Vagina (tissue), 2 donors: ENCODE results near the gene ACSF3. TPM values are rescaled to one million over a fixed set of nuclear protein-coding genes. Genes with fewer than 3 reads are reported as not detected.

ENCODE experiments used
- DNase-seq, 2 donors: peaks; one replicate each; pipeline ENCODE4 v3.0.0-alpha.2; 2017; ENCODE audit errors: extremely low spot score in 2 of 2
- H3K27ac ChIP-seq: fragments of 200-600 bp; sonication (generic); one replicate; pipeline ENCODE4 v1.5.1; 2019
- H3K27me3 ChIP-seq: fragments of 200-600 bp; sonication (generic); one replicate; pipeline ENCODE4 v1.5.1; 2019
- H3K36me3 ChIP-seq, 2 donors: fragments of 200-600 bp; sonication (generic); one replicate each; pipeline ENCODE4 v1.5.1; 2017 to 2019
- H3K4me1 ChIP-seq: fragments of 200-600 bp; sonication (generic); one replicate; pipeline ENCODE4 v1.5.1; 2019
- H3K4me3 ChIP-seq, 2 donors: fragments of 200-600 bp; sonication (generic); 1 replicate in 1 of 2; 2 replicates in 1 of 2; pipeline ENCODE4 v1.5.1; 2016 to 2019
- H3K9me3 ChIP-seq: fragments of 200-600 bp; sonication (generic); one replicate; pipeline ENCODE4 v1.5.1; 2019
- POLR2A ChIP-seq, 2 donors: fragments of 450-650 bp; IDR thresholded peaks; one replicate each; pipeline ENCODE4 v1.6.1; 2017; ENCODE audit warnings: antibody characterized with exemption in 2 of 2, mild to moderate bottlenecking in 2 of 2, moderate library complexity in 2 of 2
- POLR2AphosphoS5 ChIP-seq, 2 donors: sonication (generic); formaldehyde crosslinking; IDR thresholded peaks; one replicate each; pipeline ENCODE4 v1.9.0; 2017; ENCODE audit warnings: antibody characterized with exemption in 2 of 2, mild to moderate bottlenecking in 2 of 2, low read depth in 1 of 2; ENCODE audit not compliant: insufficient read depth in 1 of 2
- intact Hi-C: fragments of 100-400 bp; cut with DNase I; formaldehyde crosslinking; loops from one replicate; pipeline ENCODE4 v1.15.1; 2023
- total RNA-seq: library from RNA; depleted of rRNA; stranded (reverse); fragments of >200 nt; gene quantifications from one replicate; pipeline ENCODE4 v1.2.3, GENCODE V29; 2016
- TF ChIP-seq, protein P1 (sequence below), 3 experiments: fragments of 450-650 bp in 2 of 3; fragments of 200-600 bp in 1 of 3; sonication (generic) in 1 of 3; IDR thresholded peaks; one replicate each; pipeline ENCODE4 v1.5.1; 2017 to 2019; ENCODE audit warnings: antibody characterized with exemption in 3 of 3, mild to moderate bottlenecking in 2 of 3, moderate library complexity in 2 of 3

Gene ACSF3
- total RNA-seq, 1 donor from 2014 or later: 23.3 TPM

DNA sequence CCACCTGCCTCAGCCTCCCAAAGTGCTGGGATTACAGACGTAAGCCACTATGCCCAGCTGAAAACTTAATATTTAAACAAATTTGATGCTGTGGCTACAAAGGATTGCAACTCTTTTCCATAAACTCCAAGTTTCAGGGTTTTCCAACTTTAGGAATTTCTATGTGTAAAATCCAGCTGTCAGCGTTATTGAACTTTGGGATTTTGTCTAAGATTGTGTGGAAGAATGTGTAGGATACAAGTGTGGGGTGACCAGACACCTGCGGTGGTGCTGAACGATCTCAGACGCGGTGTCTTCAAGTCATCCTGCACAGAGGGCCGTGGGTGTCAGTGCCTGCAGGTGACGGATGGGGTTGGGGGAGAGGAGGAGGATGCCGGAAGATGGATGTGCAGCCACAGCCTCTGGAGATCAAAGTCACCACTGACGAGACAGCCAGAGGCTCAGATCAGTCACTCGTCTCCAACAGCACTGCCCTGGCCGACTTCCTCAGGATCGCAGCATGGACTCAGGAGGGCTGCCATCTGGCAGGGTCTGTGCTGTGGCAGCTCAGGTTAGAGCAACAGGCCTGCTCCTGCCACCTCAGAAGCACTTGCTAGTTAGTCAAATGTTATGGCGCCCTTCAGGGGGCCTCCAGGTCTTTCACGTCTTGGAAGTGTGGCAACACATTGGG is 13.0 kb downstream of the ACSF3 start:
- TF ChIP-seq, protein P1, sequence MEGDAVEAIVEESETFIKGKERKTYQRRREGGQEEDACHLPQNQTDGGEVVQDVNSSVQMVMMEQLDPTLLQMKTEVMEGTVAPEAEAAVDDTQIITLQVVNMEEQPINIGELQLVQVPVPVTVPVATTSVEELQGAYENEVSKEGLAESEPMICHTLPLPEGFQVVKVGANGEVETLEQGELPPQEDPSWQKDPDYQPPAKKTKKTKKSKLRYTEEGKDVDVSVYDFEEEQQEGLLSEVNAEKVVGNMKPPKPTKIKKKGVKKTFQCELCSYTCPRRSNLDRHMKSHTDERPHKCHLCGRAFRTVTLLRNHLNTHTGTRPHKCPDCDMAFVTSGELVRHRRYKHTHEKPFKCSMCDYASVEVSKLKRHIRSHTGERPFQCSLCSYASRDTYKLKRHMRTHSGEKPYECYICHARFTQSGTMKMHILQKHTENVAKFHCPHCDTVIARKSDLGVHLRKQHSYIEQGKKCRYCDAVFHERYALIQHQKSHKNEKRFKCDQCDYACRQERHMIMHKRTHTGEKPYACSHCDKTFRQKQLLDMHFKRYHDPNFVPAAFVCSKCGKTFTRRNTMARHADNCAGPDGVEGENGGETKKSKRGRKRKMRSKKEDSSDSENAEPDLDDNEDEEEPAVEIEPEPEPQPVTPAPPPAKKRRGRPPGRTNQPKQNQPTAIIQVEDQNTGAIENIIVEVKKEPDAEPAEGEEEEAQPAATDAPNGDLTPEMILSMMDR (IDR thresholded peaks at IDR 0.05): no peak
- TF ChIP-seq POLR2AphosphoS5 (IDR thresholded peaks at IDR 0.05; ENCODE audit: insufficient read depth in 1 of 2, low read depth in 1 of 2): no peak
- TF ChIP-seq POLR2A (IDR thresholded peaks at IDR 0.05): no peak
- no peaks in the 10 kb centered on the region for H3K27me3 ChIP-seq
- no peak overlapping the region for H3K27ac ChIP-seq
- H3K4me1 ChIP-seq: no peaks in the 10 kb centered on the region
- intact Hi-C loops: no loop called here
- no peak overlapping the region for H3K4me3 ChIP-seq
- peaks cover 0 to 44% of the 10 kb centered on the region in 2 donors for H3K36me3 ChIP-seq
- DNase-seq: no peak
- no peaks in the 10 kb centered on the region for H3K9me3 ChIP-seq

DNA sequence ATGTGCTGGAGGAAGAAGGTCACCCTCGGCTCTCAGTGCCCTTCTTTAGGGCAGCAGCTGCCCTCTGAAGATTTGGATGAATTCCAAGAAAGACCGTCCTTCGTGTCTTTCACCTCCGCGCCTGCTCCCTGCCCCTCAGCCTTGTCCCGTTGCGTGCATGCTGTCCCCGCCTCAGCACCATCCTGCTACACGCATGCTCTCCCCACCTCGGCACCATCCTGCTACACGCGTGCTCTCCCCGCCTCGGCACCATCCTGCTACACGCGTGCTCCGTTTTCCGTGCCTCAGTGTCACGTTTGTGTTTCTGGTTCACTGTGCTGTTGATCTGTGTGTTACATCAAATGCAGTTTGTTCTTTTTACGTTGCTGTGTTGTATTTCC is 13.5 kb downstream of the ACSF3 start:
- intact Hi-C loops: no loop called here
- DNase-seq: no peak
- no peaks in the 10 kb centered on the region for H3K27me3 ChIP-seq

DNA sequence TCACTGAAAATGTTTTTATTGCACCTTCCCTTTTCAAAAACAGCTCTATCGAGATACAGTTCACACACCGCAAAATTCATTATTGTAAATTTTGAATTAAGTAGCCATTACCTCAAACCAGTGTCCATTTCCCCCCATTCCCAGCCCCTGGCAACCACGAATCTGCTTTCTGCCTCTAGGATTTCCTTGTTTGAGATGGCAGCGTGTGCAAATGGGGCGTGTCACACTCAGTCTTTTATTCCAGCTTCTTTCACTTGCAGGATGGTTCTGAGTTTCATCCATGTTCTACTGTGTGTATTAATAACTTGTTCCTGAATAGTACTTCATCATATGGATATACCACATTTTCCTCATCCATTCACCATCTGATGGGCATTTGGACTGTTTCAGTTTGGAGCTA is 14.8 kb downstream of the ACSF3 start:
- peaks cover 0 to 43% of the 10 kb centered on the region in 2 donors for H3K36me3 ChIP-seq
- no peaks in the 10 kb centered on the region for H3K9me3 ChIP-seq
- no peaks in the 10 kb centered on the region for H3K27me3 ChIP-seq
- no peak for DNase-seq
- H3K4me3 ChIP-seq: no peak overlapping the region
- H3K27ac ChIP-seq: no peak overlapping the region
- intact Hi-C loops: no loop called here
- no peak for TF ChIP-seq POLR2AphosphoS5 (IDR thresholded peaks at IDR 0.05; ENCODE audit: insufficient read depth in 1 of 2, low read depth in 1 of 2)
- TF ChIP-seq, protein P1 (IDR thresholded peaks at IDR 0.05): no peak
- no peak for TF ChIP-seq POLR2A (IDR thresholded peaks at IDR 0.05)
- no peaks in the 10 kb centered on the region for H3K4me1 ChIP-seq

More for the DNA sequence above, 13.5 kb downstream of the ACSF3 start:
- TF ChIP-seq POLR2A (IDR thresholded peaks at IDR 0.05): no peak
- TF ChIP-seq, protein P1 (IDR thresholded peaks at IDR 0.05): no peak
- no peak for TF ChIP-seq POLR2AphosphoS5 (IDR thresholded peaks at IDR 0.05; ENCODE audit: insufficient read depth in 1 of 2, low read depth in 1 of 2)
- Histone ChIP-seq H3K9me3 (no peaks in the 10 kb centered on the region), H3K36me3 (peaks cover 0 to 41% of the 10 kb centered on the region in 2 donors), H3K27ac (no peak overlapping the region), H3K4me1 (no peaks in the 10 kb centered on the region), H3K4me3 (no peak overlapping the region)

DNA sequence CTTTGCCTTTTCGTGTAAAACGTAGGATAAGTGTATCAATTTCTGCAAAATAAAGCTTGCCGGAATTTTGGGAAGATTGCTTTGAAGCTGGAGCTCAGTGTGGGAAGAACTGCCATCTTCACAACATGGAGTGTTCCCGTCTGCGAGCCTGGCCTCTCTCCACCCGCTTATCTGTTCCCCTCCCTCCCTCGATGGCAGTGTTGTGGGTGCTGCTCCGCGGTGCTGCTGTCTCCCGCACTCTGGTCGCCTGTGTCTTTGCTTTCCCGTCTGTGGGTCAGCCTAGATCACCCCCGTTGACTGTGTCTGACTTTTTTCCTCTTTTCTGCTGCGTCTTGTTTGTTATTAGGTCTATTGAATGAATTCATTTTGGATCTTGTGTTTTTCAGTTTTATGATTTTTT is 17.0 kb downstream of the ACSF3 start:
- intact Hi-C loops: no loop called here
- TF ChIP-seq POLR2A (IDR thresholded peaks at IDR 0.05) (no peak), POLR2AphosphoS5 (IDR thresholded peaks at IDR 0.05; ENCODE audit: insufficient read depth in 1 of 2, low read depth in 1 of 2) (no peak)
- TF ChIP-seq, protein P1 (IDR thresholded peaks at IDR 0.05): no peak
- DNase-seq: no peak
- no peak overlapping the region for H3K27ac ChIP-seq
- H3K27me3 ChIP-seq: no peaks in the 10 kb centered on the region
- no peak overlapping the region for H3K4me3 ChIP-seq
- peaks cover 0 to 47% of the 10 kb centered on the region in 2 donors for H3K36me3 ChIP-seq
- H3K9me3 ChIP-seq: no peaks in the 10 kb centered on the region
- H3K4me1 ChIP-seq: no peaks in the 10 kb centered on the region

DNA sequence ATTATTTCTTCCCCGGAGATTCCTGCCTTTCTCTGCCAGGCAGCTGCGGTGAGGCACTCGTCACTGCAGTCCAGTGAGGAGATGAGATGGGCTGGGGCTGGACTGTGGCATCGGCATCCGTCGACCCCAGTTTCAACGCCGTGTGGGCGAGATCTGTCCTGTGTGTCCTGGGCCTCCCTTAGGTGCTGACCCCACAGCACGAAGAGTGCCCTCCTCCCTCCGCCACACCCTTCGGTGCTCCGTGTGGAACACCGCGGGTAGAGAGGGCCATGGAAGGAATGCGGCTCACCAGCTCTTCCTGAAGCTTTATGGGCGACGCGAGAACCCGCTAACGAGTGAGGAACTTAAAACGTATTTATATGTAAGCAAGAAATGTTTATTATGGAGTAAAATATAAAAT is 17.6 kb downstream of the ACSF3 start:
- TF ChIP-seq POLR2A (IDR thresholded peaks at IDR 0.05) (no peak), POLR2AphosphoS5 (IDR thresholded peaks at IDR 0.05; ENCODE audit: insufficient read depth in 1 of 2, low read depth in 1 of 2) (no peak)
- TF ChIP-seq, protein P1 (IDR thresholded peaks at IDR 0.05): no peak
- Histone ChIP-seq H3K4me3 (no peak overlapping the region), H3K27me3 (no peaks in the 10 kb centered on the region), H3K27ac (no peak overlapping the region), H3K9me3 (no peaks in the 10 kb centered on the region), H3K4me1 (no peaks in the 10 kb centered on the region), H3K36me3 (peaks cover 0 to 47% of the 10 kb centered on the region in 2 donors)
- DNase-seq: no peak
- intact Hi-C loops: no loop called here
